ENCODE measurements around the gene KRTAP5-10.
"Not testable (repeated sequence)": the region's sequence is repeated elsewhere in the genome, so short reads cannot be mapped to it uniquely, and the experiment has no call there.

Gene KRTAP5-10

DNA sequence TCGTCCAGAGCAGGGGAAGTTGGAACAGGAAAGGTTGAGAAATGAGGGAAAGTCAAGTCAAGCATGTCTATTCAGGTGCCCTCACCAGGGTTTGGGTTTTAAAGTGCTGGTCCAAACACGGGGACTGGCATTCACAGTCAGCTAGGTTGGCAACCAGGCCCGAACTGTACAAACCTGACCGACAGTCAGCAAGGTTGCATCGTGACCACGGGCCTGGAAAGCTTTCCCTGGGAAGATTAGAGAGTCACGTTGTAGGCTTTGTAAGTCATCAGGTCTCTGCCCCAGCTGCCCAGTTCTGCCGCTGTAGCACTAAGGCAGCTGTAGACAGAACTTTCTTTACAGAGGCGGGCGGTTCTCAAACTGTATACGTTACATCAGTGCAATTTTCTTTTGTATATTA lies 7.4 kb downstream of the KRTAP5-10 start:
- no peak for DNase-seq (ENCODE audit: low read depth)

DNA sequence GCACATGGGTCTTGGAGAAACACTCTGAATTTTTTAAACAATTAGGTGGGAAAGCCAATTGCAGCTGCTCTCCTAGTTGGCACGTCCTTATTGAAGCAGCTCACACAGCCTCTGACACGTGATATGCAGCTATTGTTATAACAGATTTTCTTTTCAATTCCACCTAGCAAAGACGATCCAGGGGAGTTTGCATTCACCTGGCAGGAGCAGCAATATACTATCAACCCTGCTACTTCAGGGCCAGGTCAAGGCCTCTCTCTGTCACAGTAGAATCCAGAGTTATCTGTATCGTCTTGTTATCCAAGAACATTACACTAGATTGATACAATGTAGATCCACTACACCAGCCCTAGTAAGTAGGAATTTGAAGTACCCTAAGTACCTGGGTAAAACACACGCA lies 9.1 kb downstream of the KRTAP5-10 start:
- DNase-seq (ENCODE audit: low read depth) = no peak

DNA sequence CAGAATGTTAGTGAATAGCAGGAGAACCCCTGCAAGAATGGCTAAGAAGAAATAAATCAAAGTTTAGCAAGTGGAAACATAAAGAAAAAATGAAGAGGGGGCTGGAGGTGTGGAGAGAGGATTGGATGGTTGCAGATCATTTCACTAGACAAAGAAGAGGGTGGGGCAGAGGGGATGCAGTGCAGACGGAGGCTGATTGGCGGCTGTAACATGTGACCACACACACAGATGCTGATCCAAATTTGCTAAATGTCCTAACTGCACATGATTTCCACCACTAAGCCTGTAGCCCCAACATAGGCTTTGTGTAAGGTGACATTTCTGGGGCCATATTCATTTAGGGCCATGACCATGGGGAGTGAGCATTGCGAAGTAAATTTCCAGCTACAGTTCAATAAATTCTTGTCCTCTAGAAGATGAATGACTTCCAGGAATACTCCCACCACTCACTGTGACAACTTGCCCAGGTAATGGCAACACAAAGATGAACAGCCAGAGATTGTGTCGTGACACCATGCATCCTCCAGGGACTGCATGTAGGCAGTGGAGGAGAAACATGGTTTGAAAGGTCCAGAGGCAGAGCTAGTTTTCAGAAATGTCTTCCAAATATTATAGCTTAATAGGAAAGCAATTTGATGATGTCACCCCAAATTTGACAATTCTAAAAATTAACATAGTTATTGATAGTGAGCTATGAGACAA lies 10.5 kb downstream of the KRTAP5-10 start:
- DNase-seq (ENCODE audit: low read depth) = no peak

DNA sequence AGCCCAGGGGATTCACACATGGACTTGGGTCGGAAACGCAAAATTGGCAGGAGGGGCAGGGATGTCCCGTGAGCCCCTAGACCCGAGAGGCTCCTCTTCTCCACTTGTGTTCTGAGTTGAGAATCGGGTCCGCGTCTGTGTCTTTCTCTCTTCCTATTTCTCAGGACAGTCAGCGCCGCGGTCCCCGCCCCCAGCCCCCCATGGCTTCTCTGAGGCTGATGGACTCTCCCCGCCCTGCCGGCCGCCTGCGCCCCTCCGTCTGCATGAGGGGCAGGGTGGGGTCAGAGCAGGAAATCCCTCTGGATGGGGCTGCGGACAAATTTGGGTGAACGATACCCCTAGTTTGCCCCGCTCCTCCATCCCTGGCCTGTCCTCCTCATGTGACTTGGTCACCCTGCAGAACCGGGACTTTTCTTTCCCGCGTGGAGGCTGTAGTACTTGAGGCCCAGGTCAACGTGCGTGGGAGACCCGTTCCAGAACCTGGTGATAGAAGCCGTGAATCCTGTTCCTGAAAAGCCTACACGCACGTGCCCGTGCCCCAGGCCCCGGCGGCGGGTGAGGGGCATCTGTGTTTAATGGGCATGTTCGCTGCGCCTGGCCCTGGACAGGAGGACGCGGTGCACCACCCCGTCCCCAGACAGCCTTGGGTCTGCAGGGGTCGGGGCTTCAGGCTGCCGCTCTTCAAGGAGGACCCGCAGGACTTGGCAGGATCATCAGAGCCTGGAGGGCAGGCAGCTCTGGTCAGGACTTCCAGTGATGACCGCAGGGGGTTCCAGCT lies 11.5 kb downstream of the KRTAP5-10 start:
- DNase-seq (ENCODE audit: low read depth) = not testable (repeated sequence)

DNA sequence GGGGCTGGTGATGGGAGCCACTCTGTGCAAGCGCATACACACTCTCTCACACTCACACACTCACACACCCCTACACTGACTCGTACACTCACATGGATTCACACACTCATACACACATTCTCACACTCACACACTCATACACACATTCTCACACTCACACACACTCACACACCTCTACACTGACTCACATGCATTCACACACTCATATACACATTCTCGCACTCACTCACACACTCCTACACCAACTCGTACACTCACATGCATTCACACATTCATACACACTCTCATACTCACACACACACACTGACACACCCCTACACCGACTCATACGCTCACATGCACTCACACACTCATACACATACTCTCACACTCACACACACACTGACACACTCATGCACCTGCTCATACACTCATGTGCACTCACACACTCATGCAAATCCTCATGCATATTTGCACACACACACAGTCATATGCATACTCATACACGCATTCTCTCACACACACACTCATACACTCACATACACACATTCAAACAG lies 12.2 kb downstream of the KRTAP5-10 start:
- DNase-seq (ENCODE audit: low read depth) = no peak

DNA sequence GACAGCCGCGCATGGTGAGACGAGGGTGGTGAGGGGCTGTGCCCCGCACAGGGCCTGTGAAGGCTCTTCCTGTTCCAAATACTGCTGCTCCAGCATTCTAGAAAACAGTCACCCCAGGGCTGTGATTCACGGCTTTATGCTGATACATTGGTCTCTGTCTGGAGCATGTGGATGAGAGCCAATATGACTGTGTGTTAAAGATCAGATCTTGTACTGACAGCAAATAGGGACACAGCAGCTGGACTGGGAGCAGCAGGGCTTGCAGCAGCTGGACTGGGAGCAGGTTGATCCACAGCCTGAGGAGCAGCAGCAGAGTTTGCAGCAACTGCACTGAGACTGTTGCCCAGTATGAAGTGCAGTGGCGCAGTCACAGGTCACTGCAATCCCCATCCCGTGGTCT lies 14.2 kb downstream of the KRTAP5-10 start:
- not testable (repeated sequence) for DNase-seq (ENCODE audit: low read depth)

DNA sequence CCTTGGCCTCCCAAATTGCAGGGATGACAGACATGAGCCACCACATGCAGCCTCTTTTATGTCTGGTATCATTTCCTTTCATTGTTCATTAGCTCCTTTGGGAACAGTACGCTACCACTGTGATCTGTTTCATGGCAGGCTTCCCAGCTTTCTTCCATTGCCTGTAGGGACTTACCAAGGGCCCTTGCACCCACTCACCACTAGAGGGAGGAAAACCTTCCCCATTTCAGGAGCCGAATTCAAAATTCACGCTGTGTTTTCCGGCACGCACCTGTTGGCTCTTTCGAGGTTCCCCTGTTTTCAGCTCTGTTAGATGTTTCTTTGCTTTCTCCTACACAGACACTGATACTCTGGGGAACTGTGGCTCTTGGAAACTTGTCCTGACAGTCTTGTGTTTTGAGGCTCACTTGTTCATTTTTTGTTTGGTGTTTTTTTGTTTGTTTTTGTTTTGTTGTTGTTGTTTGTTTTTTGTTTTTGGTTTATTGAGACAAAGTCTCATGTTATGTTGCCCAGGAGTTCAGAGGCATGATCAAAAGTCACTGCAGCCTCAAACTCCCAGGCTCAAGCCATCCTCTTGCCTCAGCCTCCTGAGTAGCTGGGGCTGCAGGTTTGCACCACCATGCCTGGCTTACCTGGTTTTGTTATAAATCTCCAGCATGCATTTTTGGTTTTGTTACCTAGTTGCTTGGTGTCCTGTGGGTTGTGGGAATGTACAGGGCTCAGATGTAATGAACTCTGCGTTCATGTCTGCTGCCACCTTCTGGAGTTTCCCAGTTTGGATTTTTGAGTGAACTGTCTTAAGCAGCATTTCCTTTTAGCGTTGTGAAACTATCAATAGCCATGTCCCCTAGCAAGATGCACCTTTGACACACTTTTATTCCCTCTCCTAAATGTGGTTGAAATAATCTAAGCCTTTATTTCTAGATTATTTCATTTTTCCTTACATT lies 15.0 kb downstream of the KRTAP5-10 start:
- DNase-seq (ENCODE audit: low read depth) = peak; percentile 58

DNA sequence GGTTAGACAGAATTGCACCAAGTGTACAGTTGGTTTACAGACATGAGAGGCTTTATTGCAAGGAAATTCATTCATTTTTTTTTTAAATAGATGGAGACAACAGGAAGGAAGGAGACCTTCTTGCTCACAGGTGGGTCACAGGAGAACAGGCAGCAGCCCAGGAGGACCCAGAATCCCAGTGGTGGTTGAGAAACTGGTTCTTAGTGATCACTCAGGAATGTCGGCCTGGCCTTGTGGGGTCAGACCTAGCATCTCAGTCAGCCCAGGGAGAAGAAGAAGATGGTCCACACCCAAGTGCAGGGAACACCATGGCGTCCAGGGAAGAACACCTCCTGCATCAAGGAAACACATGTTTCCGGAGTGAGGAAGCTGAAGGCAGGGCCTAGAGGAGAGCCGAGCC lies 16.5 kb downstream of the KRTAP5-10 start:
- no peak for DNase-seq (ENCODE audit: low read depth)

DNA sequence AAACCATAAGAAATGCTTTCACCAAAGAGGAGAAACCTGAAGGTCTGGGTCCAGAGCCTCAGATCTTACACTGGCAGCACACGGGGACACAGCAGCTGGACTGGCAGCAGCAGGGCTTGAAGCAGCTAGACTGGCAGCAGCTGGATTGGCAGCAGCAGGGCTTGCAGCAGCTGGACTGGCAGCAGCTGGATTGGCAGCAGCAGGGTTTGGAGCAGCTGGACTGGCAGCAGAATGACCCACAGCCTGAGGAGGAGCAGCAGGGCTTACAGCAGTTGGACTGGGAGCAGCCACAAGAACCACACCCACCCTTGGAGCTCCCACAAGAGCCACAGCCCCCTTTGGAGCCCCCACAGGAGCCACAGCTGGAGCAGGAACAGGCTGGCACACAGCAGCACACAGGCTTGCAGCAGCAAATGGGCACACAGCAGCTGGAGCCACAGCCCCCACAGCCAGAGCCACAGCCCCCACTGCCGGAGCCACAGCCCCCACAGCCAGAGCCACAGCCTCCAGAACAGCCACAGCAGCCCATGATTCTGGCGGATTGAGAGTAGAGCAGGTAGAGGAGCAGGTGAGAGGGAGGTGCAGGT lies 17.0 kb downstream of the KRTAP5-10 start, which contains the start of gene KRTAP5-11:
Gene KRTAP5-11, minus strand, starts transcription at position 567 of the 587 bp plus-strand sequence. Its CDS starts 38 bp downstream, at position 529.
- no peak for DNase-seq (ENCODE audit: low read depth)

DNA sequence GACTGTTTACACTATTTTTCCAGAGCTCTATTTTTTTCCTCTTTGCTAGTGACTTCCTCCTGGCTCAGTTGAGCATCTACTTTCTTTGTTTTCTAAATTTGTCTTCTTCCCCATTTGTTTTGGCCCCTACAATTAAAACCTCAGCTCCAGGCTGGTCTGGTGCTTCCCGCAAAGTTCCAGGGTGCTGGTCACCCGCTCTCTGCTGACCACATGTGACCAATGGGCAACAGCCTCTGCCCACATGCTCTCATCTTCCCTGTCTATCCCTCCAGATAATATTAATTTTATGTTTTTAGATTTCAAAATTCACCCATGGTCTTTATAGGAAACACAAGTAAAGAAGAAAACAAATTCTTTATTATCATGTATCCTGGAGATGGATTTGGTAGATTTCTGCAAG lies 17.6 kb downstream of the KRTAP5-10 start:
- DNase-seq (ENCODE audit: low read depth) = not testable (repeated sequence)

DNA sequence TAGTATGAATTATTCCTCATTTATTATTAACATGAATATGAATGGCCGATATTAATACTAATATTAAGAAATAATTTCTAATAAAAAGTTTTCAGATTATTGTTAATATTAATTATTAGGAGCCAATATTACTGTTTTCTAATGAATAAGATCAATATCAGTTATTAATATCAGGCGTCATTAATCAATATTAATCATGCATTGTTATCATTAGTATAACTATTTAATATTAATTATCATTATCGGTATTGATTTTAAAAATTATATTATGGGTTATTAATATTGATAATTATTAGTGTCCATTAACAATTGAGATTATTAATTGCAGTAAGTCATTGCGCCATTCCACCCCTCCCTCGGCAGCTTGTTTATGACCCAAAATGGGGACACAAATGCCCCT lies 20.3 kb downstream of the KRTAP5-10 start:
- not testable (repeated sequence) for DNase-seq (ENCODE audit: low read depth)

DNA sequence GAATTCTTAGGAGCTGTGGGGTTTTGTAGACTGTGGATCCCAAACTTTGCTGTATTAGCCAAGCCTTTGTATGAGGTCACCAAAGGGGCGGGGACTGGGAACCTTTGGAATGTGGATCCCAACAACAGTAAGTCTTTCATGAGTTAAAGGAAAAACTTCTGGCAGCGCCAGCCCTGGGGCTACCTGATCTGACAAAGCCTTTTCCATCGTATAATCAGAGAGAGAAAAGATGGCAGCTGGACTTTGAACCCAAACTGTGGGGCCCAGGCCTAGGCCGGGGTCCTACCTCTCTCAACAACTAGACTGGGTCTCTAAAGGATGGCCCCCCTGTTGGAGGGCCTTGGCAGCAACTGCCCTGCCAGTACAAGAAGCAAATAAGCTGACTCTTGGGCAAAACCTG lies 23.0 kb downstream of the KRTAP5-10 start:
- DNase-seq (ENCODE audit: low read depth) = not testable (repeated sequence)

DNA sequence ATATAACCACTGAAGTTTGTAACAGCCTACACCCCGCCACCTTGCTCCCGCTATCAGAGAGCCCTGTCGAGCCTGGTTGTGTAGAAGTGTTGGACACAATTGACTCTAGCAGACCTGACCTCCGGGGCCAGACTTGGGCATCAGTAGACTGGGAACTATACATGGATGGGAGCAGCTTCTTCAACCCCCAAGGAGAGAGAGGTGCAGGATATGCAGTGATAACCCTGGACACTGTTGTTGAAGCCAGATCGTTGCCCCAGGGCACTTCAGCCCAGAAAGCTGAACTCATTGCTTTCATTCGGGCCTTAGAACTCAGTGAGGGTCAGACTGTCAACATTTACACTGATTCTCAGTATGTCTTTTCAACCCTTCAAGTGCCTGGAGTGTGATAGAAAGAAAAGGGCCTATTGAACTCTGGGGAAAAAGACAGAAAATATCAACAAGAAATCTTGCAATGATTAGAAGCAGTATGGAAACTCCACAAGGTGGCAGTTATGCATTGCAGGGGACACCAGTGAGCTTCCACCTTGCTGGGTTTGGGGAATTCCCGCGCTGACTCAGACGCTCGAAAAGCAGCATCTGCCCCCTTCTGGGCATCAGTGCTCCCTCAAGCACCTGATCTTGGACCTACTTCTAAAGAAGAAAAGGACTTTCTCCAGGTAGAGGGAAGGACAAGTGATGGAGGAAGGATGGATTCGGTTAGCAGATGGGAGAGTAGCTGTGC lies 23.6 kb downstream of the KRTAP5-10 start:
- DNase-seq (ENCODE audit: low read depth) = not testable (repeated sequence)

DNA sequence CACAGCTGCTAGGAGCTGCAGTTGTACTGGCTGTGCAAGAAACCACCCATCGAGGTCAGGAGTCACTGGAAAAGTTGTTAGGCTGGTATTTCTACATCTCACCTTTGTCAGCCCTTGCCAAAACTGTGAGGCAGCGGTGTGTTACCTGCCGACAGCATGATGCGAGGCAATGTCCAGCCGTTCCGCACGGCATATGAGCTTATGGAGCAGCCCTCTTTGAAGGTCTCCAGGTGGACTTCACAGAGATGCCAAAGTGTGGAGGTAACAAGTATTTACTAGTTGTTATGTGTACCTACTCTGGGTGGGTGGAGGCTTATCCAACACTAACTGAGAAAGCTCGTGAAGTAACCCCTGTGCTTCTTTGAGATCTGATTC lies 24.2 kb downstream of the KRTAP5-10 start:
- DNase-seq (ENCODE audit: low read depth) = not testable (repeated sequence)

DNA sequence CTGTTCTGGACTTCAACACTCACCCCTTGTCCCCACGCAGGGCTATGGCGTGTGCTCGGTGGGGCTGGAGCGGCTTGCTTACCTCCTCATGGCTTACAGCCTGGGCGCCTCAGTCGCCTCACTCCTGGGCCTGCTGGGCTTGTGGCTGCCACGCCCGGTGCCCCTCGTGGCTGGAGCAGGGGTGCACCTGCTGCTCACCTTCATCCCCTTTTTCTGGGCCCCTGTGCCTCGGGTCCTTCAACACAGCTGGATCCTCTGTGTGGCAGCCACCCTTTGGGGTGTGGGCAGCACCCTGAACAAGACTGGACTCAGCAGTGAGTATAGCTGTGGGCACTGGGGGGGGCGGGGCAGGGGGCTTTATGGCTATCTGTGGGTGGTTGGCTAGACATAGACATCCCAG lies 37.9 kb downstream of the KRTAP5-10 start:
- DNase-seq (ENCODE audit: low read depth) = not testable (repeated sequence)

DNA sequence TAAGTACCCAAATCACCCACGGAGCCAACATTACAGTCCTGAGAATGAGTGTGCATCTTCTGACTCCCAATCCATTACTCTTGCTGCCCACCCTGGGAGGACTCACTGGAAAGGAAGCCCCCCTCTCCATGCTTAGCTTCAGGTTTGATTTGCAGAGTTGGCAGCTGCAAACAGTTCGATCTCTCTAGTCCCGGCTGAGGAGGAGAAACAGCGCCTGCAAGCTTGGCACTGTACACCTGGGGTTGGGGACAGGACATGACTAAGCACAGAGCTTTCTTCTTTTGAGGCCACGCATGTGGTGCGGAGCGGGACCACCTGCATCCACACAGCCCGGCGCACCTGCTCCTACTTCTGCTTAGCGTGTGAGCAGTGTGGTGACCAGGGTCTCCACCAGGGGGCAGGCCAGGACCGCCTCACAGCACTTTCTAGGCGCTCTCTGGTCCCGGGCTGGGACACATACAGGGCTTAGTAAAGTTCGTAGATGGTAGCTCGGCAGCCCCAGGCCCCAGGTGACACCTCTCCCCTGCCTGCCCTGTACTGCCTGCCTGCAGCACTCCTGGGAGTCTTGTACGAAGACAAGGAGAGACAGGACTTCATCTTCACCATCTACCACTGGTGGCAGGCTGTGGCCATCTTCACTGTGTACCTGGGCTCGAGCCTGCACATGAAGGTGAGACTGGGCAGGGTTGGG lies 39.6 kb downstream of the KRTAP5-10 start:
- not testable (repeated sequence) for DNase-seq (ENCODE audit: low read depth)

DNA sequence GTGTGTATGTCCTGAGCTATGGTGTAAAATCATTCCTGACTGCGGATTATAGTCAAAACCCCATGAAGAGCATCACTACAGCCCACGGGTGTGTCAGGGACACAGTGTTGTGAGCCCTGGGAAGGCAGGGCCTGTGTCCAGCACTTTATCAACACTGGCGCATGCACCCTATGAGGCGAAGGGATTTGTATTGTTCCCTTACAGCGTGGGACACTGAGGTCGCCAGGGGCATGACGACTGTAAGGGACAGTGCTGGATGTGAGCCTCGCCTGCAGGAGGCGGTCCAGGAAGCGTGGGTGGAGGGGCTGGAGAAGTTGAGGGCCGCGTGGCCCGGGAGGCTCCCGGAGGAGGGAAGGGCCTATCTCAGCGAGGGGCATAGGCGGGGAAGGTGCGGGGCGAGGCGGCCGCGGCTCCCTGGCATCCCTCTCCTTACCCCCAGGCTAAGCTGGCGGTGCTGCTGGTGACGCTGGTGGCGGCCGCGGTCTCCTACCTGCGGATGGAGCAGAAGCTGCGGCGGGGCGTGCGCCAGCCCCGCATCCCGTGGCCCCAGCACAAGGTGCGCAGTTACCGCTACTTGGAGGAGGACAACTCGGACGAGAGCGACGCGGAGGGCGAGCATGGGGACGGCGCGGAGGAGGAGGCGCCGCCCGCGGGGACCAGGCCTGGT lies 41.6 kb downstream of the KRTAP5-10 start:
- DNase-seq (ENCODE audit: low read depth) = not testable (repeated sequence)

DNA sequence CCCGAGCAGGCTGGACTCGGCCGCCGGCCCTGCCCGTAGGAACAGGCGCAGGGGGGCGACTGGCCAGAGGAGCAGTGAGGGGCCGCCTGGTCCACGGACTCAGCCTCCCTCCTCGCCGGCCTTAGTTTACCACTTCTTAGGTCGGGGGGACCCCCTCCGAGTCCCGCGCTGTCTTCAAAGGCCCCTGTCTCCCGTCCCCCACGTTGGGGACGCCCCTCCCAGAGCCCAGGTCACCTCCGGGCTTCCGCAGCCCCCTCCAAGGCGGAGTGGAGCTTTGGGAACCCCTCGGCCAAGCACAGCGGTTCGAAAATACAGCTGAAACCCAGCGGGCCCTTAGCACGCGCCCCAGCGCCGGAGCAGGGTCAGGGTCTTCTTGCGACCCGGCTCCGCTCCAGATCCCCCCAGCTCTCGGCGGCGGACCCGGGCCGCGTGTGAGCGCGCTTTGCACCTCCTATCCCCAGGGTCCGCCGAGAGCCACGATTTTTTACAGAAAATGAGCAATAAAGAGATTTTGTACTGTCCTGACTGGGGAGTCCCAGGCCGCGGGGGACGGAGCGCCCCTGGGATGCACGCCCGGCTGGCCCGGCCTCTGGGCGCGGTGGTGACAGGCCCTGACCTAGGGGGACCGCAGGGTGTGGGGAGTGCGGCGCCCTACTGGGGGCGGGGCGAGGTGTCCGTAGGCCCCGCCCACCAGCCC lies 42.3 kb downstream of the KRTAP5-10 start:
- DNase-seq (ENCODE audit: low read depth) = not testable (repeated sequence)

DNA sequence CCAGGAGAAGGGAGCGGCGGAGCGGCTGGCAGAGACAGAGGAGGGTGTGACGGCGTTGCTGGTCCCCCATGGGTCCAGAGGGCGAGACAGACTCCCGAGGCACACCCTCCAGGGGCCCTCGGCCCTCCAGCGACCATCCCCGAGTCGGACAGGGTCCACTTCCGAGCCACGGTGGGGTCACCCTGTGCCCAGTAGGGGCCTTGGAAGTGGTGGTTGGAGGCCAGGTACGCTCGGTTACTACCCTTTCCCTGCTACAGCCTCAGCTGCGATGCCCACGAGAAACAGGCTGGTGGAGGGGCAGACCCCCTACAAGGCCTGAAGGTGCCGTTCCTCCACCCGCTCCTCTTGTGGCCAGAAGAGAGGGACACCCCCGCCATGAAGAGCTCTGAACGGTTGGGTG lies 42.9 kb downstream of the KRTAP5-10 start:
- not testable (repeated sequence) for DNase-seq (ENCODE audit: low read depth)

All from amniotic epithelial cell (primary cell).